Measurements from ENCODE around the gene FREM2.

GRCh38 chr13:38705365-38705764 is 18.5 kb downstream of the FREM2 start:
- no peak for TF ChIP-seq CTCF (IDR thresholded peaks at IDR 0.05)
- no peak for TF ChIP-seq POLR2A (IDR thresholded peaks at IDR 0.05)

Data from testis (tissue), 2 donors.